Activated naive CD4-positive, alpha-beta T cell (primary cell): ENCODE measurements around the gene KCTD10.

Experiments used
- DNase-seq, 4 experiments: peaks; one replicate each; lab custom pipeline; 2025; lab: John Stamatoyannopoulos, UW

Gene KCTD10, protein sequence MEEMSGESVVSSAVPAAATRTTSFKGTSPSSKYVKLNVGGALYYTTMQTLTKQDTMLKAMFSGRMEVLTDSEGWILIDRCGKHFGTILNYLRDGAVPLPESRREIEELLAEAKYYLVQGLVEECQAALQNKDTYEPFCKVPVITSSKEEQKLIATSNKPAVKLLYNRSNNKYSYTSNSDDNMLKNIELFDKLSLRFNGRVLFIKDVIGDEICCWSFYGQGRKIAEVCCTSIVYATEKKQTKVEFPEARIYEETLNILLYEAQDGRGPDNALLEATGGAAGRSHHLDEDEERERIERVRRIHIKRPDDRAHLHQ

DNA sequence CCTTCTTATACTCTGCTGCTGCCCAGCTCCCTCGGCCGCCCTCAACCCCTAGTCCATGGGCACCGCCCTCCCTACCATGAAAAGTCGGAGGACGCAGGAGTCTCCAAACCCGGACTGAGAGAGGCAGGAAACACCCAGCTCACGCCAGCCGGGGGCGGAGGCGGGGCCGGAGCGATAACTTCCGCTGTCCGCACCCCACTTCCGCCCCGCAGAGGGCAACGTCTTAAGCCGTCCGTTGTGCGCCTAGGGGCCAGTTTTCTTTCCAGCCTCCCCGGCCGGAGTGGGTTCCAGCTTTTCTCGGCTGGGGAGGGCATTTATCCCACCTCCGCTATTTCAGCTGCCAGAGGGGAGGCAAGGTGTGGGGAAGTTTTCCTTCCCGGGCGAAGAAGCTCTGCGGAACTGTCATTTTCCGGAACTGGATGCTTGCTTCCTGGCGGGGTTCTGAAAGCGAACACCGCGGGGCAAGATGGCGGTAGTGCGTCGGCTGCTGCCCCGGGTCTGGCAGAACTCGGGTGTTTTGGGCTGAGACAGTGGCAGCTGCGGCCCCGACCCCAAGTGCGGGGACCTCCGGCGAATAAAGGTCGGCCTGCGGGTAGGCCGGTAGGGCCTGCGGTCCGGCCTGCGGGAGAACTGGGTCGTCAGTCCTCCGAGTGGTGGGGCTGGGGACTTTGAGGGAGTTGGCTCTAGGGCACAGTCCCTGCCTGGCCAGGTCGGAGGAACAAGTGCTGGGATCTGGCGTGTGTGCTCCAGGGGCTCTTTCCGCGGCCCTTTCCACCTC lies at the start of gene KCTD10, which contains the start of gene UBE3B:
Gene KCTD10, minus strand, starts transcription at position 116 of the 778 bp plus-strand sequence. Its CDS starts 38 bp downstream, at position 78.
Gene UBE3B, plus strand, starts transcription at position 450 of the 778 bp plus-strand sequence. CDS start 5,918 bp downstream, outside the sequence.
- DNase-seq = peak; percentile 63 to 80 (median 70)

DNA sequence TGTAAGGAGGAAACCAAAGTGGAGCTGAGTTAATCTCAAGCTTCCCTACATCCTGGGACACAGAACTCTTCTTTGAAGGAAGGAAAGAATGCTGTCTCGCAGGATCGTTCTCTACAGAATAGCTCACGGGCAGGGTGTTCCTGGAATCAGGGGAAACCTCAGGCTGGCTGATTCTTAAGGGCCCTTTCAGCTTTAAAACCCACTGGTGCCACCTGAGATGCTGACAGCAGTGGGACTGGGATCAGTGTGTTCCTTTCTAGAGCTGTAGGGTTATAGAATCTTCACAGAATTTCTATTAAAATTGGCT lies 48.1 kb upstream of the KCTD10 start:
- DNase-seq = no peak

DNA sequence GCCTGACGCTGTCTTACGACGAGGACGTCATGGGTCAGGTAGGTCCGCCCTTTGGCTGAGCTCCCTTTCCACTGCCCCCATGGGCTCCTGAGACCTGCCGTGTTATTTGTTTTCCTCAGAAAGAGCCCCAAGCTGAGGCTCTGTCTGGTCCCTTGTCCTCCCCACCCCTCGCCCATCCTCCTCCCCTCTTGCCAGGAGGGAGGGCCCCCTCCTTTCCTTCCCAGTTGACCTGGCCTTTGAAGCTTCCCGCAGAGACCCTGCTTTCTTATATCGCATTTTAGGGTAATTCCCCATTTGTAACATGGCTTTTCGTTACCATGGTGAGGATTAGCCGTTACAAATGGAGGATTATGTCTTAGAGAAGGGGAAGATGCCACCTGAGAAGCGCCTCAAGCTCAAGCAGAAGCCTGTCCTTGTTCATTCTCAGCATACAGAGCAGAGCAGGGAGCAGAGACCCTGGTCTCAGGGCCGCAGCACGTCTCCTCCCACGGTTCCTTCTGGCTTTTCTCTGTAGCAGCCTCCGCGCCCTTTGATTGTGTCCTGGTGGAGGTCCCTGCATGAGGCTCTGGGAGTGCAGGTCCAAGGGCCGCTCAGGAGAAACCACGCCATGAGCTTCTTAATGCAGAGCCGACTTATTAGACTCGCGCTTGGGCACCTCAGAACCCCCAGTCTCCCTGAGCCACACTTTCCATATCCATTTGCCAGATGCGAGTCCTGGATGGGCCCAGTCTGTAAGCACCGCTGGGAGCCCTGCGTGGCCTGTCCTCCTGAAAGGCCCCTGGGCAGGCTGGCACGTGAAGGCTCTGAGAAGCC lies 47.6 kb upstream of the KCTD10 start:
- no peak for DNase-seq

DNA sequence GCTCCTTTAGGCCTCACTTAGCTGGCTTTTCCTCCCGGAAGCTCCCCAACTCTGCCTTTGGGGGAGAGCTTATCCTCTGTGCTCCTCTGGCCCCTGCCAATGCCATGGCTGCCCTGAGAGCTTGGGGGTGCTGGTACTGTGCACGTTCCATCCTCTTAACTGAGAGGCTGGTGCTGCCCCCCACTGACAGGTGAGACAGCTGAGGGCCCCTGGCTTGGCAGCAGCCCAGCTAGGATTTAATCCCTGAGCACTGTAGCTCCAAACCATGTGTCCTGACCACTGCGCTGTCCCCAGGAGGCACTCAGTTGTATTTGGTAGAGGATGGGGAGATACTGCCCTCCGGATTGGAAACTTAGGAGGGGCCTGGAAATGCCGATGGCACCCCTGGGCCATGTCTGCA lies 46.4 kb upstream of the KCTD10 start:
- DNase-seq = no peak

DNA sequence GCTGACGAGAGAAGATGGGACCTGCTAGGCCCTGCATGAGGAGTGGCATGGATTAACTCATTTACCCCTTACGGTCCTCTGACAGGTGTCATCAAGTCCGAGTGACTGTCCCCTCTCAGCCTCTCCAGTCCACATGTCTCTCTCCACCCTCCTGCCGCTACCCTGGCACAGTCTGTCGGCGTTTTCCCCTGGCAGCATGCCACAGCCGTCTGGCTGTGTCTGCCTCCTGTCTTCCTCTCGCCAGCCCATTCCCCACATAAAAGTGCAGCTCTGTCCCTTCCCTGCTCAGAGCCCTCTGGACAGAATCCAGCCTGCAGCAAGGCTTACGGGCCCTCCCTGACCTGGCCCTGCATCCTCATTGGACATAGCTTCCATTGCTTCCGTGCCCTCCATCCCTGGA lies 46.0 kb upstream of the KCTD10 start:
- DNase-seq = no peak

DNA sequence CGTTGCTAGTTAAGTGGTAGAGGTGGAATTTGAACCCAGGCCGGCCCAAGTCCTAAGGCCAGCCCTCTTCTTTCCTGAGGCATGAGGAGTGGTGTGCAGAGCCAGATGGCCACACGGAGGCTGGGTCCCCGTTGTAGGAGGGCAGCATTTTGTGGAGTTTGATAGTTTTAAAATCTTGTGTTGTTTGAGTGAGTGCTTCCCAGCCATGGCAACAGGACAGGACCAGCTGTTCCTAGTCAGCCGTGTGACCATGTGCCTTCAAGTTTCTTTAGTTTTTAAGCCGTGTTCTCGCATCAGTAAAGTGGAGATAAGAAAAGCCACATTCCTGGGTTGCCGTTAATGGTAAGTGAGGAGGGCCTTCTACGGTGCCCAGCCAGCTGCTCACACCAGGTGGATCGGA lies 44.7 kb upstream of the KCTD10 start:
- DNase-seq = no peak

DNA sequence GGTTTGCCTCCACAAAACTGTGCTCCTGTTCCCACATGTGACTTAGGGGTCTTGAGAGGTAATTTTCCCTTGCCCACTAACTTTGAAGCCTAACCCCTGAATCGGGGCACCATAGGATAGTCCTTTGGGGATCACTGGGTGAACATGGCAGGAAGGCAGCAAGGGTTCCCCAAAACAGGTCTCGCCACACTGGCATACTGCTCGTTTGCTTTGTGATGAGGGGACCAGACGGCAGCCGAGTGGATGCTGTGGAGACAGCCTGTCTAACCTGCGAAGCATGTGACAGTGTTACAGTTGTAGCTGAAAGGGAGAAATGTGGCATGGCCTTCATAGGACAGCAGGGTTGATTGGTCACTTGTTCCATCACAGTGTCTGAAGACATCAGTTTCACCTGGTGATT lies 42.7 kb upstream of the KCTD10 start:
- DNase-seq = no peak

DNA sequence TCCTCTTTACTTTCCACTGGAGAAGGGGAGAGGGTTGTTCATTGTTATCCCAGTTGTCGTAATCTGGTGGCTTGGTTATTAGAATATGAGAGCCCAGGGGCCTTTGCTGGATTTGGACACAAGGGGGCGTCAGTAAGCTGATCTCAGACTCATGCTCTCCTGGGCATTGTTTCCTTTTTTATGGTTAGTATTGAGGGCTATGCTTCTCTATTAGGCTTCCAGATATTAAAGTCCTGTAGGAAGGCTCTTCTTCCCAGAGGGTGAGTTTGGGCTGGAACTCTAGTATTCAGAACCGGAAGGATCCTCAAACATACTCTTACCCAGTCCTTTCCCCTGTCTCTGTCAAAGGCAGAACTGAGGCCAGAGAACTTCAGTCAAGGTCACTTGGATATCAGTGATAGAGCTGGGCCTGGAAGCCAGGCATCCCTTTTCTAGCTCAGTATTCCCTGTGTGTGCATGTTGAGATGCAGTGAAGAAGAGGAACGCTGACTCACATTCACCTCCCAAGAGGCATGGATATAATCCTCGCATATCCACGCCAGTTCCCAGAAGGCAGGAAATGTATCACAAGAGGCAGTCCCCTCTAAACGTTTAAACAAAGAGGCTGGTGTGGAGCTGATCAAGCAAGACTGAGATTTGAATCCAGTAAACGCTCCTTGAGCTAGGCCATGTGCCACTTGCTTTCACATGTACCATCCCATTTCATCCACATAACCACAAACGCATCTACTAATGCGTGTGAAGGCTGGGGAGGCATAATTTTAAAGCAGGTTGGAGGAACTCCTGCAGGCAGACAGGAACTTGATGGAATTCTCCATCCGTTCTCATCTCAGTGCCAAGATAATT lies 41.9 kb upstream of the KCTD10 start:
- peak in 3 of 4 experiments; percentile 27 to 36 (median 28) for DNase-seq

DNA sequence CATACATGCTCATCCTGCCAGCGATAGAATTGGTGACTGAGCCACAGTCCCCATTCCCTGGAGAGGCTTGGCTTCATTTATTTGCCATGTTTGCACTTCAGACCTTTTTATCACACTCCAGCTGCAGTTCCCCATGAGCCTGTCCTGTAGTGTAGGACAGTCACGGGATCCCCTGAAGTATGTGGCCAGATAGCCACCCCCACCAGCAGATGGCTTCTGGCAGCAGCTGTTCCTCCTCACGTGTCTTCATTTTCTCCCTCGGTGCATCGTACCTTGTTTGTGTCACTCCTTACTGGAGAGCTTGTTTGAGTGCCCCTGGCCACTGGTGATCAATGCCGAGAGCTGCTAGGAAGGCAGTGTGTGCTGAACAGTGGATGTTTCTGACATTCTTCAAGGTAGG lies 40.5 kb upstream of the KCTD10 start:
- no peak for DNase-seq

DNA sequence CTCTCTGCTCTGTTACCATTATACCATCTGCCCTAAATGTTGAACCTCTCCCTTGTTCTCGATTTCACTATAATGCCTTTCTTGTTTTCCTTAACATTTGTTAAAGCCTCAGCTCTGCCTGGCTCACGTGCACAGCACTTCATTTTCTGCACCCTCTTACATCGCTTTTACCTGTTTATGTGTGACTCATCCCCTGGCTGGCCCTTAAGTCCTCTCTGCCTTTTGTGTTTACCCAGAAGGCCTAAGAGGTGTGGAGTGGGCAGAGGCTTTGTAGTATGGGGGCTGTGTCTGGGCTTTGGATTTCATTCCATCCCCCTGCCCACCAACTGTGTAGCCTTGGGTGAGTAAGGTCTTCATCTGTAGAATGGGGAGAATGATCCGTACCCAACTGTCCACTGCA lies 36.9 kb upstream of the KCTD10 start:
- no peak for DNase-seq

DNA sequence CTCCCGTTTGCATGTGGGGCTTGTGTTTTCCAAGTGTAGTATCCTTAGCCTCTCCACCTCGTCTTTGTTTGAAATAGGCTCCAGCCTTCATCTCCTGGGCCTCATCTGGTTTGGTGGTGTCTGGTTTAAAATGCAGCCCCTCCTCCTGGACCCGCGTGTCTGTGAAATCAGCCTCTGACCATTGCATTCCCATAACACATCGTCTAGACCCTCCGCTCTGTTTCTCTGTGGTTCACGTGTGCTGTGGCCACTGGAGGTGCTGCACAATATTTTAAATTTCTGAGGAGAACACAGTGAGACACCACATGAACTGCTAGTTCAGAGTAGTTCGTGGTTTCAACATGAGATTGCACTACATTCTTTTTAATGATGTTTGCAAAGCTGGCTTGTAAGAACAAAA lies 36.0 kb upstream of the KCTD10 start:
- no peak for DNase-seq

DNA sequence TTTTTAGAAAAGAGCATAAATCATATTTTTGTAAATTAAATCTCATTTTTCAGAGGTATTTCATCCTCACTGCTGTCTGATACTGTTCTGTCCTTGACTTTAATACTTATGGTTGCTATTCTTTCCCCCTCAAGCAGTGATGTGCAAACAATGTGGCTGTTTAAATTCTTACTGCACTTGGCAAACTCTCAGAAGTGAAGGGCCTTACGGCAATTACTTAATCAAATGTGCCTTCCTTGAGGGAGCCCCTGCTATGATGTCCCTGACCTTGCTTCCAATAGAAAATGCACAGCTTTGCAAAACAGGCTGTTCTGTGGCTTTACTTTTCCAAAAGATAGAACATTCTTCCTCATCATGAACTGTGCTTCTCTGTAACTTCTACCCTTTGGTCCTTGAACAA lies 35.5 kb upstream of the KCTD10 start:
- no peak for DNase-seq

DNA sequence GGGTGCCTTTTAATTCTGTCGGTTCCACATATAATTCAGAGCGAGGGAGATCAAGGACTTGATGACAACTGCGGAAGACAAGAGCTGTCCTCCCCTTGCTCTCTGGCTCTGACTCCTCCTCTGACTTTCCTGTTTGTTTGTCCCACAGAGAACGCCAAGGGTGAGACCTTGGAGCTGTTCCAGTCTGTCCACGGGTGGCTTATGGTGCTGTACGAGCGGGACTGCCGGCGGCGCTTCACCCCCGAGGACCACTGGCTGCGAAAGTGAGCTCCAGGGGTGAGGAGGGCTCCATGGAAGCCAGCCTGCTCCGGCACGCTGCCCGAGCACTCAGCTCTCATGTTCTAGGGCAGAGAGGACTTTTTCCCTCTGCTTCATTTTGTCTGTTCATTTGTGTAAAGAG lies 33.1 kb upstream of the KCTD10 start:
- no peak for DNase-seq

DNA sequence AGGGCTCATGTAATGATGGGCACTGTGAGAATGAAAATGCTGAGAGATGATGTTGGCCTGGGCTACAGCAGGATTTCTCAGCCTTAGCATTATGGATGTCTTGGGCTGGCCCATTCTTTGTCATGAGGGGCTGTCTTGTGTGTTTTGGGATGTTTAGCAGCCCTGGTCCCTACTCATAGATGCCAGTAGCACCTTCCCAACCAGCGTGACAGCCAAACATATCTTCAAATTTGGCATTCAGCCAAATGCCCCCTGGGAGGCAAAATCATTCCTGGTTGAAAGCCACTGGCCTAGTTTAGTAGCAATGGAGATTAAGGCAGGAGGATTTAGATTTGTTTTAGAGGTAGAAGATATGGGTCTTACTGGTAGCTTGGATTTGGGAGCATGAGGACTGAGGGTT lies 27.0 kb upstream of the KCTD10 start:
- no peak for DNase-seq

DNA sequence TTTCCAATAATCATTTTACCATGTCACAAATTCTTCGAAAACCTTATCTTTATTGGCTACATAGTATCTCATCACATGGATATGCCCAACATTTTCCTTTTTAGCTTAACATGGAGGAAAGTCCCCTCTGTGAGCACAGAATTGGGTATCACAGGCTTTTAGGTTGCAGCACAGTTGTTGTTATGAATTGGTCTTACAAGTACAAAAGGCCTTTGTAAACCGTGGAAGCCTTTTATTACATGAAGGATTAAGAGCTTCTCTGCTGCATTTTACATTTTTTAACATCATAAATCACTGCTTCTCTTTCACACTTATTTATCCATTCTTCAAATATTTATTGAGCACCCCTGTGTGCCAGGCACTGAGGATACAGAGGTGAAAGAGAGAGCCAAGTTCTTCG lies 26.5 kb upstream of the KCTD10 start:
- no peak for DNase-seq

DNA sequence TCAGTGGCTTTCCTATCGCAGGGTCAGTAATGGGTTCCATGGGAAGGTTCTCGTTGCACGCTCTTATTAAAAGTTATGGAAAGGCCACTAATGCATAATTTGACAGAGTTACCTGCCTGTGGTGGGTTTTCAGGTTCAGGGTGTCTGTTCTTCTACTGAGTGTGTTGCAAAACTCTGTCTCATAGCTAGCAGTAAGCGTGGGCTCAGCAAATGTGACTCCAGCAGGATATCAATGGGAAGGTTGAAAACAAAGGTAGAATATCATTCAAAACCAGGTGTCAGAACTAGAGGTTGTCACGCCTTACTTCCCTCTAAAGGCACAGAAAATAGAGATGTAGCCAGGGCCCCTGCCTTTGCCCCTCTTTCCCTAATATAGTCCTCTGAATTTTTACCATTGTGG lies 25.2 kb upstream of the KCTD10 start:
- no peak for DNase-seq

DNA sequence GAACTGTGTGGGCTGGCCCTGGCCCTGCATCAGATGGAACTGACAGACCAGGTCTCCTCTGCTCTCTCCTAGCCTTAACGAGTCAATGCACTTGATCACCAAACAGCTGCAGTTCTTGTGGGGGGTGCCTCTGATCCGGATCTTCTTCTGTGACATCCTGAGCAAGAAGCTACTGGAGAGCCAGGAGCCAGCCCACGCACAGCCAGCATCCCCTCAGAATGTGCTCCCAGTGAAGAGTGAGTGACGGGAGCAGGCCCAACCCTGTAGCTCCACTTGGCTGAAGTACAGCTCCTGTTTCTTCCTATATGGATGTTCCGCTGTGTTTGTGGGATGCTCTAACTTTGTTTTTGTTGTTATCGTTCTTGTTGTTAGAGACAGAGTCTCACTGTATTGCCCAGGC lies 24.2 kb upstream of the KCTD10 start:
- DNase-seq = no peak

DNA sequence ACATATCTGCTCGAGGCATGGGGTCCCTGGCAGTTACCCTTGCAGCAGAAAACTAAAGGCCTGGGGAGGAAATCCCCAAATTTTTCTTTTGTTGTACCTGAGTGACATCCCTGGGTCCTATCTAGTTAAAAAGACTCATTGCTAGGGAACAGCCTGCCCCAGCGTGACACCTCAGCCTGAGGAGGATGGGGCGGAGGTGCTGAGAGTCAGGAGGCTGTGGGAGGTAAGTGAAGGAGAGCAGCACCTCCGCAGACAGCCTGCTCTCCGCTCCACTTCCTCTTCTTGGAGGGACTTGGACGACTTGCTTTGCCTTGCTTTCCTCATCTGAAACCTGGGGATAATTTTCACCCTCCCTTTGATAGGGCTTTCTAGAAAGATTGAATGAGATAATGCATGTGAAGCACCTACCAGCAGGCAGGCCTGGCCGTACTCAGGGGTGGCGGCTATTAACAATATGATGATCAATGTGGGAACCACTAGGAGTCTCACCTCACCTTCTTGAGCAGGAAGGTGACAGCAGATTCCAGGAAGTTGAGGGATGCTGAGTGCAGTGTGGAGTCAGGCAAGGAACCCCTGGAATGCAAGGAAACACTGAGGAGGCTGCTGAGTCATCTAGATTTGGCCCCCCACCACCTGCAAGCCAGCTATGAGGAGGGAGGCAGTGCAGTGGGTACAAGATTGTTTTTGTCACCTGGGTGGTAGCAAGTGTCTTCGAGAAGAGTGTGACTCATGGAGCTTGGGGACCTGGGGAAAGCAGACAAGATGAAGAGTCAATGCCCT lies 23.5 kb upstream of the KCTD10 start:
- DNase-seq = no peak

DNA sequence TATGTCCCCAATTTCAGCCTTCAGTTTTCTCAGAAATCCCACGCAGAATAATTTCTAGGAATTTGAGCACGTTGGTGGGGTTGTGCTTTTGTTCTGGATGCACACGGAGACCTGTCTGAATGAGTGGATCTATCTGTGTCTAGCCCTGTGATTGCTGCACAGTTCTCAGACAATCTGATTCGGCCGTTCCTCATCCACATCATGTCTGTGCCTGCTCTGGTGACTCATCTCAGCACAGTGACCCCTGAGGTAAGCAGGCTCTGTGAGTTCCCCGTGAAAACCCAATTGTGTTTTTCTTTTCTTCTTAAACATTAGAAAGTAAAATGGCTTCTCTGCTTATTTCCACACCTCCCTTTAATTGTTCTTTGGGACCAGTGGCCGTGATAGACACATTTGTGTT lies 20.6 kb upstream of the KCTD10 start:
- DNase-seq = no peak

DNA sequence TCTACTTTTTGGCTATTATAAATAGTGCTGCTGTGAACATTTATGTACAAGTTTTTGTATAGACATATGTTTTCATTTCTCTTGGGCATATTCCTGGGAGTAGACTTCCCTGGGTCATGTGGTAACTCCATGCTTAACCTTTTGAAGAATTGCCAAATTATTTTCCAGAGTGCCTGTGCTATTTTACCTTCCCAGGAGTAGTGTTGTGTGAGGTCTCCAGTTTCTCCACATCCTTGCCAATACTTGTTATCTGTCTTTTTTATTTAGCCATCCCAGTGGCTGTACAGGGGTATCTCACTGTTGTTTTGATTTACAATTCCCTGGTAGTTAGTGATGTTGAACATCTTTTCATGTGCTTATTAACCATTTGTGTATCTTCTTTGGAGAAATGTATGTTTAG lies 19.2 kb upstream of the KCTD10 start:
- no peak for DNase-seq

DNA sequence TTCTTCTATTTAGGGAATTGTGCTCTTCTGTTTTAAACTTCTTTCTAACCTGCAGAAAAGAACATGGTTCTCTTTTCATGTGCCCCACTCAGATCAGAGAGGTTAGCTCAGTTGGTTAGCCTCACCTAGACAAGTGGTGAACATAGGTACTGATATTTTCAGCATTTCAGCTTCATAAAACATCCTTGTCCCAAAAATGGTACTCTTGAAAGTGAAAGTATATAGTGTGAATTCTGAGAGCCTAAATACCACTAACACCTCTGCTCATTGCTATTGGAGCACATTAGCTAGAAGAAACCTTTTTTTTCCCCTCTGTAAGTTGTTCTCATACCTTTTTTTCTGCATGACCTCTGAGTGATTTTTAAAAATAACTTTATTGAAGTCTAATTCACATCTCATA lies 17.9 kb upstream of the KCTD10 start:
- no peak for DNase-seq
